RWPE2 (cell line): ENCODE data around the gene FBXL7.

Experiments
- ATAC-seq: fragments of 200-7000 bp; cut with Tn5 transposase; 3 replicates; pipeline ENCODE4 v1.9.1; 2021; ENCODE audit warnings: low read depth
- DNase-seq: peaks from one replicate; pipeline ENCODE4 v3.0.0-alpha.2; 2020; ENCODE audit warnings: low spot score
- H3K27ac ChIP-seq: fragments of 450-650 bp; 2 replicates; pipeline ENCODE4 v1.5.1; 2017; ENCODE audit warnings: mild to moderate bottlenecking; ENCODE audit not compliant: poor library complexity, severe bottlenecking
- H3K27me3 ChIP-seq: fragments of 250-450 bp; sonication (Bioruptor Pico); 2 replicates; pipeline ENCODE4 v1.5.1; 2021; ENCODE audit warnings: mild to moderate bottlenecking, moderate library complexity; ENCODE audit not compliant: insufficient read depth, poor library complexity, severe bottlenecking
- H3K36me3 ChIP-seq: fragments of 250-450 bp; sonication (Bioruptor Pico); 2 replicates; pipeline ENCODE4 v1.5.1; 2020; ENCODE audit warnings: low read depth, mild to moderate bottlenecking, moderate library complexity
- H3K4me1 ChIP-seq: fragments of 250-450 bp; sonication (Bioruptor Pico); 2 replicates; pipeline ENCODE4 v1.5.1; 2021; ENCODE audit warnings: mild to moderate bottlenecking, moderate library complexity; ENCODE audit not compliant: insufficient read depth, poor library complexity, severe bottlenecking
- H3K4me3 ChIP-seq: fragments of 250-450 bp; sonication (Bioruptor Pico); 2 replicates; pipeline ENCODE4 v1.5.1; 2021; ENCODE audit warnings: mild to moderate bottlenecking, moderate library complexity; ENCODE audit not compliant: severe bottlenecking
- H3K9me3 ChIP-seq: fragments of 250-450 bp; sonication (Bioruptor Pico); 2 replicates; pipeline ENCODE4 v1.5.1; 2021; ENCODE audit warnings: mild to moderate bottlenecking, moderate library complexity; ENCODE audit not compliant: severe bottlenecking
- CTCF ChIP-seq: fragments of 450-650 bp; IDR thresholded peaks from one replicate; pipeline ENCODE4 v1.5.1; 2017; ENCODE audit warnings: mild to moderate bottlenecking, moderate library complexity; ENCODE audit not compliant: poor library complexity, severe bottlenecking

FBXL7 gene

GRCh38 chr5:15524712-15525111 is 24.7 kb downstream of the FBXL7 start:
- ATAC-seq = no peak
- Histone ChIP-seq H3K27me3 (no peaks in the 10 kb centered on the region), H3K27ac (no peak overlapping the region), H3K9me3 (no peaks in the 10 kb centered on the region), H3K4me1 (no peaks in the 10 kb centered on the region), H3K36me3 (no peaks in the 10 kb centered on the region), H3K4me3 (no peak overlapping the region)
- TF ChIP-seq CTCF = no peak
- DNase-seq = no peak

- Histone ChIP-seq H3K36me3 (no peaks in the 10 kb centered on the region), H3K27ac (no peak overlapping the region), H3K9me3 (no peaks in the 10 kb centered on the region), H3K4me3 (no peak overlapping the region), H3K4me1 (no peaks in the 10 kb centered on the region), H3K27me3 (no peaks in the 10 kb centered on the region)
- no peak for TF ChIP-seq CTCF
- DNase-seq (no peak), ATAC-seq (no peak)
Measured at GRCh38 chr5:15525703-15526275, 25.8 kb downstream of the FBXL7 start.

DNA sequence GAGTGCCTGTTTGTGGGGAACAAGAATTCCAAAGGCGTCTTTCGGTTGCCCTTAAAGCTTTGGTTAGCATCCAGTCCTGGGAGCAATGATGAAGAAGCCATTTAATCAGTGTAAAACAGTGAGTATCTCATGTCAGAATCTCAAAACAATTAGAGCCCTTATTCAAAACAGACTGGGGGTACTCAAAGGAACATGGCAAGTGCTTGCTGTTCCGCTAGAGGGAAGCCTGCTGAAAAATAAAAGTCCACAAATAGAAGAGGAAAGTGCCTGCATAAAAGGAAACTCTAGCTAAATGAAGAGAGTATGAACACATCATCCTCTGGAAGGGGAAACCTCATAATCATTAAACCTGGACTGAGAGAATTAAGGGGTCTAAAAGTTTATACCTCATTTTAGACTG is 26.4 kb downstream of the FBXL7 start:
- no peak for TF ChIP-seq CTCF
- Histone ChIP-seq H3K4me3 (no peak overlapping the region), H3K4me1 (no peaks in the 10 kb centered on the region), H3K36me3 (no peaks in the 10 kb centered on the region), H3K27ac (no peak overlapping the region), H3K27me3 (no peaks in the 10 kb centered on the region), H3K9me3 (no peaks in the 10 kb centered on the region)
- DNase-seq = no peak
- no peak for ATAC-seq

DNA sequence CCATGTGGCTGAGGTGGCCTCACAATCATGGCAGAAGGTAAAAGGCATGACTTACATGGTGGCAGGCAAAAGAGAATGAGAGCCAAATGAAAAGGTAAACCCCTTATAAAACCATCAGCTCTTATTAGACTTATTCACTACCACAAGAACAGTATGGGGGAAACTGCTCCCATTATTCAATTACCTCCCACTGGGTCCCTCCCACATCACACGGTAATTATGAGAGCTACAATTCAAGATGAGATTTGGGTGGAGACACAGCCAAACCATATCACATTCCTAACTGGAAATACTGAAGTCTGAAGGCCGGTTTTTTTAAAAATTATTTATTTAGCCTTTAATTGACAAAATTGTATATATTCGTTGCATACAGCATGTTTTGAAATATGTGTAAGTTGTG is 28.5 kb downstream of the FBXL7 start:
- no peak overlapping the region for H3K4me3 ChIP-seq
- no peaks in the 10 kb centered on the region for H3K9me3 ChIP-seq
- H3K27me3 ChIP-seq = no peaks in the 10 kb centered on the region
- no peak overlapping the region for H3K27ac ChIP-seq
- no peaks in the 10 kb centered on the region for H3K4me1 ChIP-seq
- H3K36me3 ChIP-seq = no peaks in the 10 kb centered on the region
- ATAC-seq (no peak), DNase-seq (no peak)
- TF ChIP-seq CTCF = no peak

DNA sequence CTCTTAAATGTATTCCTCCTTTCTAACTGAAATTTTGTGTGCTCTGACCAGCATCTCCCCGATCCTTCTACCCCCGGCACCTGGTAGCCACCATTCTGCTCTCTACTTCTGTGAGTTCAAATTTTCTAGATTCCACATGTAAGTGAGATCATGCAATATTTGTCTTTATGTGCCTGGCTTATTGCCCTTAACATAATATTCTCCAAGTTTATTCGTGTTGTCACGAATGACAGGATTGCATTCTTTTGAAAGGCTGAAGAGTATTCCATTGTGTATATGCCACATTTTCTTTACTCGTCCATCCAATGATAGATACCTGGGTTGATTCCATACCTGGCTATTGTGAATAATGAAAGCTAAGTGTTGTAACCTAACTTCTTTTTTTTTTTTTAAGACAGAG is 29.0 kb downstream of the FBXL7 start:
- Histone ChIP-seq H3K4me1 (no peaks in the 10 kb centered on the region), H3K27me3 (no peaks in the 10 kb centered on the region), H3K9me3 (no peaks in the 10 kb centered on the region), H3K4me3 (no peak overlapping the region), H3K36me3 (no peaks in the 10 kb centered on the region), H3K27ac (no peak overlapping the region)
- TF ChIP-seq CTCF = no peak
- no peak for DNase-seq
- ATAC-seq = no peak
